ENCODE data around the gene BTG1. TPM values are rescaled to one million over a fixed set of nuclear protein-coding genes. Genes with fewer than 3 reads are reported as not detected.

BTG1 gene
- 73.8 to 113 TPM (median 90.5 TPM) in 5 replicates for total RNA-seq (2022; extraction: Qiagen RNA extraction; ENCODE audit: low read depth)

GRCh38 chr12:92145731-92146496 lies at the start of gene BTG1:
BTG1 (minus strand) TSS chr12:92145846; CDS start chr12:92145535, 311 bp downstream.

